Thymus (tissue), 11 donors: Measurements from ENCODE around the gene ARMH4. TPM values are rescaled to one million over a fixed set of nuclear protein-coding genes. Genes with fewer than 3 reads are reported as not detected.

ENCODE experiments used
- DNase-seq, 9 donors: peaks; one replicate each; pipeline ENCODE4 v3.0.0-alpha.2; 2013; ENCODE audit warnings: low spot score in 9 of 9, low read depth in 6 of 9, missing footprints in 1 of 9
- H3K27ac ChIP-seq, 2 donors: one replicate each; pipeline ENCODE4 v1.5.1; 2013; ENCODE audit warnings: control low read depth in 1 of 2, low read depth in 1 of 2, low read length in 1 of 2, mild to moderate bottlenecking in 1 of 2, moderate library complexity in 1 of 2
- H3K27me3 ChIP-seq, 2 donors: one replicate each; pipeline ENCODE4 v1.5.1; 2013; ENCODE audit warnings: low read length in 1 of 2; ENCODE audit not compliant: control insufficient read depth in 2 of 2, insufficient read depth in 1 of 2
- H3K36me3 ChIP-seq, 2 donors: one replicate each; pipeline ENCODE4 v1.5.1; 2013; ENCODE audit warnings: low read length in 1 of 2, mild to moderate bottlenecking in 1 of 2, moderate library complexity in 1 of 2; ENCODE audit not compliant: control insufficient read depth in 2 of 2, insufficient read depth in 2 of 2
- H3K4me1 ChIP-seq, 2 donors: one replicate each; pipeline ENCODE4 v1.5.1; 2013; ENCODE audit warnings: low read length in 2 of 2; ENCODE audit not compliant: control insufficient read depth in 2 of 2, insufficient read depth in 2 of 2
- H3K4me3 ChIP-seq, 2 donors: one replicate each; pipeline ENCODE4 v1.5.1; 2013; ENCODE audit warnings: low read length in 2 of 2, control low read depth in 1 of 2, mild to moderate bottlenecking in 1 of 2
- H3K9me3 ChIP-seq, 2 donors: one replicate each; pipeline ENCODE4 v1.5.1; 2013; ENCODE audit warnings: low read length in 1 of 2, mild to moderate bottlenecking in 1 of 2; ENCODE audit not compliant: control insufficient read depth in 2 of 2, insufficient read depth in 1 of 2
- WGBS: extraction: QIAGEN DNeasy Blood & Tissue Kit; methylation state at CpG from one replicate; pipeline ENCODE4 v1.1.7; 2013; 5-methylcytosine and 5-hydroxymethylcytosine counted together
- polyA plus RNA-seq: library from polyadenylated mRNA; stranded (reverse); fragments of 200-250 nt; gene quantifications from one replicate; pipeline ENCODE4 v1.2.3, GENCODE V29; 2013
- total RNA-seq: library from RNA; stranded (reverse); fragments of 120-200 nt; gene quantifications from one replicate; pipeline ENCODE4 v1.2.4, GENCODE V29; 2013
- donor health status: healthy.

ARMH4 gene
- total and polyA plus RNA-seq, 2 donors = 0.82 to 1.6 TPM

DNA sequence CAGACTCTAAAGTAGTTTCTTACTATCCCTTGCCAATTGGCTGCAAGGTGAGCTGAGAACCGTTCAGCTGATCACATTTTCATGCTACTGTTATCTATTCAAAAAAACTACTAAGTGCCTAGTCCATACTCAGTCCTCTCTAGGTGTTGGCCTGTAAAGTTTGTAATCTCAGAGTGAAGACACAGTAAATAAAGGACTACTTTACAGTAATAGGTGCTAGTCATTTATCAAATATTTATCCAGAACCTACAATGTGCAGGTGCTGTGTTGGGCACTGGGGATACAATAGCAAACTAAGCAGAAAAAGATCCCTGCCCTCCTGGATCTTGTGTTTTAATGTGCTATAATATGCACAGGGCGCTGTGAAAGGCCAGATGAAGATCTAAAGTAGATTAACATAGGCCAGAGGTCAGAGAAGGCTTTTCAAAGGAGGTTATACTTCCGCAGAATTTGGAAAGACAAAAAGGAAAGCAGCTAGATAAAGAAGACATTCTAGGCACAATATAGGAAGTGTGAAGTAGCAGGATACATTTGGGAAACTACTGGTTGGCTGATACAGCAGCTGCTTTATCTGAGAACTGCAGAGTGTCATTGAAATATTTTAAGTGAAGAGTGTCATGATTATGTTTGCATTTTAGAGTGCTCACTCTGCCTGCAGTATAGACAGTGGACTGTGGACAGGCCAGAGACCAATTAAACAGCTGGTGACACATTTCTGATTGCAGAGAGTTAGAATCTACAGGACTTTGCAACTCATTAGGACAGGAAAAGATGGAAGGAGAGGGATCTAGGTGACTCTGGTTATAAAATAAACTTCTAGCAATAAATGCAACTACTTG lies 40.0 kb upstream of the ARMH4 start:
- no peak overlapping the region for H3K4me3 ChIP-seq
- H3K4me1 ChIP-seq = no peaks in the 10 kb centered on the region
- no peaks in the 10 kb centered on the region for H3K9me3 ChIP-seq
- no peaks in the 10 kb centered on the region for H3K36me3 ChIP-seq
- peaks cover 0 to 6% of the 10 kb centered on the region in 2 donors for H3K27me3 ChIP-seq
- 88% methylated on average over 3 of the region's 3 CpGs for WGBS
- no peak for DNase-seq
- no peak overlapping the region for H3K27ac ChIP-seq

DNA sequence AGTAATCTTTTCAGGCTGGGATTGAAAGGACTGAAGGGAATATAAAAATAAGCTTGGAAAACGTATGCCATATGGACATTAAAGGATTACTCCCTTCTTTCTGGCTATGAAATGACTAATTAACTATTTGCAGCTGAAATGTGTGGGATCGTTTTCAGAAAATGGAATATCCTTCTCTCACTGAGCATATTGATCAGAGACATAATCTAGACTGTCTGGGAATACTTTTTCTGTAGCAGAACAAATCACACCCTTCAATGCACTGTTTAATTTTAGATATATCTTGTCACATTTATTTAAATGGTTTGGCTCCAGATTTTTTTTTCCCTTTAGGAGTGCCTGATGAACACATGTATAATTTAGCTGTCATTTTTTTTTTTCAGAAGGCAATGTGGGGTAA lies 37.2 kb upstream of the ARMH4 start:
- H3K4me1 ChIP-seq = no peaks in the 10 kb centered on the region
- H3K27ac ChIP-seq = no peak overlapping the region
- H3K4me3 ChIP-seq = no peak overlapping the region
- WGBS = 91% methylated on average over 2 of the region's 2 CpGs
- no peaks in the 10 kb centered on the region for H3K36me3 ChIP-seq
- H3K9me3 ChIP-seq = no peaks in the 10 kb centered on the region
- no peaks in the 10 kb centered on the region for H3K27me3 ChIP-seq
- DNase-seq = no peak

DNA sequence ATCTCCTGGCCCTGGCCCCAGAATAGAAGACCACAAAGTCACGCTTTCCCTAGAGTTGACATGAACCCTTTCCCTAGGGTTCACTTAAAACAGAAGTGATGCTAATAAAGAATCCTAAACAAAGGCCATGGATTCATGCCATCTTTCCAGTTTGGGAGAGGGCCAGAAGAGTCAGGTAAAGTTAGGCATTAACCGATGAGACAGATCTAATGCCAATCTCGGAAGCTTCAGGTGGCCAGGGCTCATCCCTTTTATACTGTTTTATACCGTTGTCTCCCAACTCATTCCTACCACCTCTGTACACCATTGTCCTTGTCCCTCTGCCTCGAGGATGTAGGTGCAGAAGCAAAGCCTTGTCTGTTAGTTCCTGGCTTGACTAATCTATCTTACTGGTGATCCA lies 25.1 kb upstream of the ARMH4 start:
- WGBS = 89% methylated on average over 5 of the region's 5 CpGs

DNA sequence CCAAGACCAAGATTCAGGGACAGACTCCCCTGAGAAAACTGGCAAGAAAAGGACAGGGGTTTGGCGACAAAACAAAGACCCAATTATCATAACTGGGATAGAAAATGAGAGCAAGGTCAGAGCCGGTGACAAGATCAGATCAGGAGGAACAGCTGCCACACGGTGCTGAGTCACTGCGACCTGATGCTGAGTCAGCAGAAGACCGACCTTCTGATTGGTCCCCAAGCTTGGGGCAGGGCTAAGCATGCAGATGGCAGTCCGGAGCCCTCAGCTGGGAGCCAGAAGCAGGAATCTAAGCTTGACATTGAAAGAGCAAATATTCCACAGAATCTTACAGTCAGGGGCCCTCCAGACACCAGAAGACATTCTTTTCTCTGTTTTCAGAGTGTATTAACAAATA lies 19.1 kb upstream of the ARMH4 start:
- WGBS = 34% methylated on average over 6 of the region's 6 CpGs
- Histone ChIP-seq H3K27me3 (no peaks in the 10 kb centered on the region), H3K9me3 (no peaks in the 10 kb centered on the region), H3K4me3 (no peak overlapping the region), H3K4me1 (no peaks in the 10 kb centered on the region), H3K36me3 (no peaks in the 10 kb centered on the region), H3K27ac (no peak overlapping the region)
- DNase-seq = peak in 5 of 9 donors; percentile 13 to 55 (median 41)

More for the DNA sequence above, 25.1 kb upstream of the ARMH4 start:
- no peak for DNase-seq
- Histone ChIP-seq H3K4me3 (no peak overlapping the region), H3K4me1 (no peaks in the 10 kb centered on the region), H3K9me3 (no peaks in the 10 kb centered on the region), H3K36me3 (no peaks in the 10 kb centered on the region), H3K27ac (no peak overlapping the region), H3K27me3 (peaks cover 0 to 4% of the 10 kb centered on the region in 2 donors)

DNA sequence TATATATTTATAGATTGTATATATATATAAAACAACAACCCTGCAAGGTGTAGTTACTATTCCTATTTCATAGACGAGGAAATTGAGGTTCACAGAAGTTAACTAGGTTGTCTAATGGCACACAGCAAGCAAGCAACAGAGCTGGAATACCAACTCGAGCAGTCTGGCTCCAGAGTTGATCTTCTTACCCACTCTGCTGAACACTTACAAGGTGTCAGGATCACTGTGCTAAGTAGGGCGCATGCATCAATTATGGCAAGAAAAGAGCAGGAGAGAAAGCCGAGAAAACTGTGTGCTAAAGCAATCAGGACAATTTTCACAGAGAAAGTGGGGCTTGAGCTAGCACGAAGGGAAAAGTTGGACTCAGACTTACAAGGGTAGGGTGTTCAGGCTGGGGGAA lies 15.9 kb upstream of the ARMH4 start:
- H3K27me3 ChIP-seq = no peaks in the 10 kb centered on the region
- H3K27ac ChIP-seq = no peak overlapping the region
- DNase-seq = no peak
- no peaks in the 10 kb centered on the region for H3K9me3 ChIP-seq
- H3K4me1 ChIP-seq = no peaks in the 10 kb centered on the region
- no peaks in the 10 kb centered on the region for H3K36me3 ChIP-seq
- H3K4me3 ChIP-seq = no peak overlapping the region
- WGBS = 92% methylated on average over 5 of the region's 5 CpGs

DNA sequence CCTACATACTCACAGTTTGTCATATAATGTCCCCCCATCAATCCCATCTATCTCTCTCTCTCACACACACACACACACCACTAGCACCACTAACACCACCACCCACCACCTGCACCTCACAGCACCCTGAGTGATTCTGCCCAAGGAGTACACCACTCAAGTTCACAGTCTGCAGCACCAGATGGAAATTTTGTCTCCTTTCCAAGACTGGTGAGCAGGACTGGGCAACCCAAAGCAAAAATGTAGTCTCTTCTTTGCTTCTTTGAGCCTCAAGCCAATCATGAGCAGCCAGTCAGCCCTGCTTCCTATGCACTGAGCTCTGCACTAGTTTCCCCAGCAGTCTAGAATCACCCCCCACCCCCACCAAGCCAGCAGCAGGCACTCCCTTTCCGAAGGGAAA lies 15.0 kb upstream of the ARMH4 start:
- Histone ChIP-seq H3K27me3 (no peaks in the 10 kb centered on the region), H3K9me3 (no peaks in the 10 kb centered on the region), H3K27ac (no peak overlapping the region), H3K4me1 (no peaks in the 10 kb centered on the region), H3K36me3 (no peaks in the 10 kb centered on the region), H3K4me3 (no peak overlapping the region)
- WGBS = 66% methylated on average over 1 of the region's 1 CpG
- no peak for DNase-seq

DNA sequence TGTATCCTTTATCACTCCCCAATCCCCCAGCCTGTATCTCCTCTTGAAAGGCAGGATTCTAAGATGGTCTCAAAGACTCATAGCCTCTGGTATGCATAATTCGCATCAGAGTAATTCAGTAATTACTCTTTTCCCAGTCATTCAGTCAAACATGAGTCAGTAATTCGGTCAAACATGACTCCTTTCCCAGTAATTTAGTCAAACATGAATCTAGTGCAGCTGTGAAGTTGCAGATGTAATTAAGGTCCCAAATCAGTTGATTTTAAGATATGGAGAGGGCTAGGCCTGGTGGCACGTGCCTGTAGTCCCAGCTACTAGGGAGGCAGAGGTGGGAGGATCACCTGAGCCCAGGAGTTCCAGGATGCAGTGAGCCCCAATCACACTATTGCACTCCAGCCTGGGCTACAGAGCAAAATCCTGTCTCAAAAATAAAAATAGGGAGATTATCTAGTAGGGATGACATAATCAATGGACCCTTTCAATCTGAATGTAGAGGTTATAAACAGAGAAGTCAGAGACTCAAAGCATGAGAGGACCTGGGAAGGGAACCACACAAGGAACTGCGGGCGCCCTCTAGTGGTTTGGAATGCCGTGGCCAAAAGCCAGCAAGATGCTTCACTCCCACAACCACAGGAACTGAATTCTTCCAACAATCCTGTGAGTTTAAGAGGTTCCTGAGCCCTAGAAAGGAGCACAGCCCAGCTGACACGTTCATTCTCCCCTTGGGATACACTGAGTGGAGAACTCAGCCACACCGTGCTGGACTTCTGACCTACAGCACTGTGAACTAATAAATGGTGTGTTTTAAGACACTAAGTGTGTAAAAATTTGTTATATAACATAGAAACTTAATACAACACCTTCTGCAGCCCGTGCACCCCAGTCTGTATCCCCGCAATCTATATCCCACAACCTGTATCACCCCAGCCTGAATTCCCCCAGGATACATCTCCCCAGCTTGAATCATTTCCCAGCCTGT lies 14.3 kb upstream of the ARMH4 start:
- H3K4me3 ChIP-seq = no peak overlapping the region
- no peak overlapping the region for H3K27ac ChIP-seq
- 43% methylated on average over 10 of the region's 10 CpGs for WGBS
- H3K27me3 ChIP-seq = no peaks in the 10 kb centered on the region
- DNase-seq = peak in 7 of 9 donors; percentile 28 to 75 (median 50)
- H3K9me3 ChIP-seq = no peaks in the 10 kb centered on the region
- H3K36me3 ChIP-seq = no peaks in the 10 kb centered on the region
- H3K4me1 ChIP-seq = no peaks in the 10 kb centered on the region

GRCh38 chr14:58160561-58160960 lies 8.5 kb upstream of the ARMH4 start:
- no peak overlapping the region for H3K4me3 ChIP-seq
- peaks cover 2 to 3% of the 10 kb centered on the region in 2 donors for H3K27me3 ChIP-seq
- H3K36me3 ChIP-seq = no peaks in the 10 kb centered on the region
- DNase-seq = no peak
- no peaks in the 10 kb centered on the region for H3K4me1 ChIP-seq
- no peak overlapping the region for H3K27ac ChIP-seq
- no peaks in the 10 kb centered on the region for H3K9me3 ChIP-seq
